A673 (cell line): ENCODE results near the gene WHRN. TPM values are rescaled to one million over a fixed set of nuclear protein-coding genes. Genes with fewer than 3 reads are reported as not detected.

Experiments used
- BruUV-seq: library from RNA; stranded (reverse); fragments of 400-500 nt; replicated peaks from 2 replicates; lab custom pipeline; 2021; lab: Mats Ljungman, UMichigan
- CTCF ChIA-PET: fragments of 300-600 bp; sonication (Branson Sonifier 250); formaldehyde crosslinking; loops from one replicate; lab custom pipeline; 2022; ENCODE audit warnings: antibody characterized with exemption; lab: Charles Lee
- POLR2A ChIA-PET: fragments of 300-600 bp; sonication (Branson Sonifier 250); formaldehyde crosslinking; loops from one replicate; lab custom pipeline; 2022; ENCODE audit warnings: antibody characterized with exemption; ENCODE audit not compliant: low non-redundant PET; lab: Charles Lee
- DNase-seq: peaks from one replicate; pipeline ENCODE4 v3.0.0-alpha.2; 2015; ENCODE audit warnings: low spot score
- H3K27ac ChIP-seq: fragments of 200-600 bp; sonication (generic); 2 replicates; pipeline ENCODE4 v1.5.1; 2016; ENCODE audit warnings: mixed run types, low read depth, mild to moderate bottlenecking, mixed read lengths, antibody characterized with exemption, low read length; ENCODE audit not compliant: poor library complexity, severe bottlenecking
- H3K27me3 ChIP-seq: fragments of 200-600 bp; sonication (generic); replicated peaks from 2 replicates; pipeline ENCODE4 v1.6.1; 2017; ENCODE audit warnings: mixed run types, low read depth, mild to moderate bottlenecking, mixed read lengths, antibody characterized with exemption, low read length; ENCODE audit not compliant: insufficient read depth, poor library complexity
- H3K36me3 ChIP-seq: fragments of 200-600 bp; sonication (generic); 2 replicates; pipeline ENCODE4 v1.6.1; 2016; ENCODE audit warnings: mixed run types, mild to moderate bottlenecking, mixed read lengths, antibody characterized with exemption, low read length; ENCODE audit not compliant: insufficient read depth, poor library complexity, severe bottlenecking
- H3K4me1 ChIP-seq: fragments of 200-600 bp; sonication (generic); 2 replicates; pipeline ENCODE4 v1.6.1; 2017; ENCODE audit warnings: mixed run types, mild to moderate bottlenecking, mixed read lengths, antibody characterized with exemption, low read length; ENCODE audit not compliant: insufficient read depth, poor library complexity, severe bottlenecking
- H3K4me3 ChIP-seq: fragments of 200-600 bp; sonication (generic); 2 replicates; pipeline ENCODE4 v1.5.1; 2016; ENCODE audit warnings: low read depth, mixed run types, mild to moderate bottlenecking, mixed read lengths, low read length; ENCODE audit not compliant: poor library complexity, severe bottlenecking
- H3K9me3 ChIP-seq: fragments of 200-600 bp; sonication (generic); 2 replicates; pipeline ENCODE4 v1.6.1; 2016; ENCODE audit warnings: mixed run types, low read depth, mild to moderate bottlenecking, mixed read lengths, antibody characterized with exemption, low read length; ENCODE audit not compliant: poor library complexity, severe bottlenecking
- EZH2 ChIP-seq: fragments of 200-600 bp; sonication (generic); IDR thresholded peaks from 2 replicates; pipeline ENCODE4 v1.6.1; 2017; ENCODE audit warnings: borderline replicate concordance, low read depth, mild to moderate bottlenecking, mixed read lengths, antibody characterized with exemption, low read length; ENCODE audit not compliant: poor library complexity, severe bottlenecking
- intact Hi-C: fragments of 100-400 bp; cut with micrococcal nuclease; formaldehyde crosslinking; loops from one replicate; pipeline ENCODE4 v1.10.0; 2022; ENCODE audit not compliant: unreplicated experiment
- total RNA-seq: library from RNA; stranded (reverse); gene quantifications from 2 replicates; pipeline ENCODE4 v1.2.3, GENCODE V29; 2021
- TF ChIP-seq, protein P1 (sequence below): fragments of 300-800, 200-600 bp; sonication (generic); conservative IDR thresholded peaks from 2 replicates; pipeline ENCODE4 v1.5.1; 2017; ENCODE audit warnings: low read depth, mild to moderate bottlenecking, antibody characterized with exemption, low read length, moderate library complexity, mixed read lengths

Gene WHRN
- total RNA-seq, 1 experiment from 2014 or later: 9.1 TPM

DNA sequence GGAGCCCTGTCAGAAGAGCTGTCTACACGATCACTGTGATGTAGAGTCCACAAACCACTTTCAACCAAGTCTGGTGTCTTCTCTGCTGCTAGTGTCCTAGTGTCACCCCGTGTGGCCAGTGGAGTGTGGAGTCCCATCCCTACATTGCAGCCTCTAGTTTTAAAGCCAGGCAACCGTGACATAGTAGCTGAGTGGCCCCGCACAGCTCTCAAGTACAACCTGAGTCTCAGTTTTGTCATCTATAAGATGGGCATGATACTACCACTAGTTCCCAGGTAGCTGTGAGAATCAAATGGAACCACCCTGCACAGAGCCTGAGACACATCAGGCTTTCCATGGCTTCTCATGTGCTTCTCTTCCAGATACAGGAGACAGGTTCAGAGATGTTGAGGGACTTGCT lies 74.3 kb downstream of the WHRN start:
- H3K27me3 ChIP-seq: no peaks in the 10 kb centered on the region

DNA sequence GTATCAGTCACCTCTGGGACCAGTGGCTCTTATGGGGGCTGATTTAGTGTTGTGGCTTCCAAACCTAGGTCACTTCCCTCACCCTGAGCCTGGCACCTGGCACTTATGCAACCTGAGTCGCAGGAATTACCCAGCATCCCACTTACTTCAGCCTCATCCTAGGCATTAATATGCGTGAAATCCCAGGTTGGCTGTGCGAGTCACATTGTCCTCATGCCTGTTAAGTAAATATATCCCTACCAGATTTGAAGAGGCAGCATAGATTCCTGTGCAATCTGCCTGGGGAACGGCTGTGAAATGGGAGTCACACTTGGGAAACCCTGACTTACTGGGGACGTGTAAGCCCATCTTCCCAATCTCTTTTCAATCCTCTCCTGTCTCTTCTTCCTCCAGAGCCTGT lies 74.8 kb downstream of the WHRN start:
- ChIA-PET POLR2A (no interaction called here), CTCF (no interaction called here)
- BruUV-seq: no TSS peak
- no peaks in the 10 kb centered on the region for H3K9me3 ChIP-seq
- intact Hi-C loops: loop anchor here (10.0 kb wide), 1 partner anchor 474 kb away; no protein-coding TSS in a partner anchor
- H3K36me3 ChIP-seq: no peaks in the 10 kb centered on the region
- no peaks in the 10 kb centered on the region for H3K4me1 ChIP-seq
- no peak overlapping the region for H3K4me3 ChIP-seq
- no peak for DNase-seq
- no peak overlapping the region for H3K27ac ChIP-seq
- TF ChIP-seq EZH2: no peak
- TF ChIP-seq, protein P1, sequence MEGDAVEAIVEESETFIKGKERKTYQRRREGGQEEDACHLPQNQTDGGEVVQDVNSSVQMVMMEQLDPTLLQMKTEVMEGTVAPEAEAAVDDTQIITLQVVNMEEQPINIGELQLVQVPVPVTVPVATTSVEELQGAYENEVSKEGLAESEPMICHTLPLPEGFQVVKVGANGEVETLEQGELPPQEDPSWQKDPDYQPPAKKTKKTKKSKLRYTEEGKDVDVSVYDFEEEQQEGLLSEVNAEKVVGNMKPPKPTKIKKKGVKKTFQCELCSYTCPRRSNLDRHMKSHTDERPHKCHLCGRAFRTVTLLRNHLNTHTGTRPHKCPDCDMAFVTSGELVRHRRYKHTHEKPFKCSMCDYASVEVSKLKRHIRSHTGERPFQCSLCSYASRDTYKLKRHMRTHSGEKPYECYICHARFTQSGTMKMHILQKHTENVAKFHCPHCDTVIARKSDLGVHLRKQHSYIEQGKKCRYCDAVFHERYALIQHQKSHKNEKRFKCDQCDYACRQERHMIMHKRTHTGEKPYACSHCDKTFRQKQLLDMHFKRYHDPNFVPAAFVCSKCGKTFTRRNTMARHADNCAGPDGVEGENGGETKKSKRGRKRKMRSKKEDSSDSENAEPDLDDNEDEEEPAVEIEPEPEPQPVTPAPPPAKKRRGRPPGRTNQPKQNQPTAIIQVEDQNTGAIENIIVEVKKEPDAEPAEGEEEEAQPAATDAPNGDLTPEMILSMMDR: no peak
- no peaks in the 10 kb centered on the region for H3K27me3 ChIP-seq

More for the DNA sequence above, 74.3 kb downstream of the WHRN start:
- no peak for DNase-seq
- intact Hi-C loops: loop anchor here (10.0 kb wide), 1 partner anchor 474 kb away; no protein-coding TSS in a partner anchor
- no peak overlapping the region for H3K4me3 ChIP-seq
- no TSS peak for BruUV-seq
- H3K36me3 ChIP-seq: no peaks in the 10 kb centered on the region
- TF ChIP-seq, protein P1: no peak
- no peak for TF ChIP-seq EZH2
- H3K27ac ChIP-seq: no peak overlapping the region
- no peaks in the 10 kb centered on the region for H3K9me3 ChIP-seq
- CTCF ChIA-PET: no interaction called here
- H3K4me1 ChIP-seq: no peaks in the 10 kb centered on the region
- POLR2A ChIA-PET: no interaction called here

DNA sequence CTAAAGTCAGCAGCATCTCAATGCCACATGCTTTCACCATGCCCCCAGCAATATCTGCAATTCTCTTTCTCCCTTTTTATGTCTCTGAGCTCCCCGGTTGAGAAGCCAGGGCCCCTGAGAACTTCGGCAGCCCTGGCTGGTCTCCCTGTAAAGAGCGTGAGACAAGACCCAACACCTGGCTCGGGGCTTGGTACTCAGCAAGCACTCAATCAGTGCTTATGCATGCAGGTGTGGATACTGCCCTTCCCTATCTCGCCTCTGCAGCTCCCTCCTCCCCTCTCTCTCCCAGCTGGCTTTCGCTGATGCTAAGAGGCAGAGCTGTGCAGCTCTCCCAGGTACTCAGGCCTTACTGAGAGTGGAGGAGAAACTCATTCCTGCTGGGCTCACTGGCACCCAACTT lies 75.8 kb downstream of the WHRN start:
- no peak for DNase-seq
- TF ChIP-seq, protein P1: no peak
- no peak for TF ChIP-seq EZH2
- Histone ChIP-seq H3K27ac (no peak overlapping the region), H3K36me3 (no peaks in the 10 kb centered on the region), H3K27me3 (no peaks in the 10 kb centered on the region), H3K9me3 (no peaks in the 10 kb centered on the region), H3K4me3 (no peak overlapping the region), H3K4me1 (no peaks in the 10 kb centered on the region)
- no TSS peak for BruUV-seq
- intact Hi-C loops: loop anchor here (5.0 kb wide), 1 partner anchor 52 kb away; no protein-coding TSS in a partner anchor
- ChIA-PET POLR2A (interaction anchor here (0.5 kb wide), 1 partner anchor 17 kb away, joined by 3 read pairs; no protein-coding TSS in a partner anchor), CTCF (no interaction called here)
